Heart left ventricle (tissue), 16 donors: ENCODE data around the gene DIRAS1. TPM values are rescaled to one million over a fixed set of nuclear protein-coding genes. Genes with fewer than 3 reads are reported as not detected.

Source experiments
- ATAC-seq, 4 donors: fragments of 200-7000 bp; cut with Tn5 transposase; one replicate each; pipeline ENCODE4 v1.9.1; 2020 to 2022; ENCODE audit warnings: moderate library complexity in 4 of 4, mild to moderate bottlenecking in 3 of 4, moderate number of reproducible peaks in 1 of 4
- DNase-seq, 5 donors: peaks; one replicate each; pipeline ENCODE4 v3.0.0-alpha.2; 2020
- H3K27ac ChIP-seq, 12 donors: fragments of 200-600 bp; sonication (generic) in 4 of 12; one replicate each; pipeline versions ENCODE4 v1.5.0 to v1.8.0; 2016 to 2022; ENCODE audit warnings: mild to moderate bottlenecking in 2 of 12
- H3K27me3 ChIP-seq, 9 donors: fragments of 200-600 bp; sonication (generic) in 2 of 9; one replicate each; pipeline versions ENCODE4 v1.5.1 to v1.8.0; 2016 to 2022; ENCODE audit warnings: mild to moderate bottlenecking in 3 of 9
- H3K36me3 ChIP-seq, 9 donors: fragments of 200-600 bp; sonication (generic) in 2 of 9; one replicate each; pipeline versions ENCODE4 v1.5.0 to v1.8.0; 2018 to 2022; ENCODE audit warnings: mild to moderate bottlenecking in 2 of 9
- H3K4me1 ChIP-seq, 12 donors: fragments of 200-600 bp; sonication (generic) in 4 of 12; one replicate each; pipeline versions ENCODE4 v1.5.0 to v1.8.0; 2016 to 2022; ENCODE audit warnings: mild to moderate bottlenecking in 3 of 12
- H3K4me3 ChIP-seq, 12 donors: fragments of 200-600 bp; sonication (generic) in 4 of 12; one replicate each; pipeline versions ENCODE4 v1.5.0 to v1.8.0; 2017 to 2022; ENCODE audit warnings: mild to moderate bottlenecking in 9 of 12, moderate library complexity in 4 of 12
- H3K9me3 ChIP-seq, 12 donors: fragments of 200-600 bp; sonication (generic) in 4 of 12; one replicate each; pipeline versions ENCODE4 v1.5.0 to v1.8.0; 2016 to 2022; ENCODE audit warnings: mild to moderate bottlenecking in 1 of 12
- CTCF ChIP-seq, 12 donors: fragments of 200-600 bp; sonication (generic) in 4 of 12; IDR thresholded peaks; one replicate each; pipeline versions ENCODE4 v1.5.0 to v1.8.0; 2018 to 2022; ENCODE audit warnings: antibody characterized with exemption in 12 of 12, mild to moderate bottlenecking in 5 of 12
- POLR2A ChIP-seq, 2 donors: fragments of 450-650 bp; IDR thresholded peaks; one replicate each; pipeline ENCODE4 v1.6.1; 2017; ENCODE audit warnings: antibody characterized with exemption in 2 of 2, mild to moderate bottlenecking in 2 of 2, moderate library complexity in 2 of 2
- WGBS, 4 donors: extraction: QIAGEN DNeasy Blood & Tissue Kit in 2 of 4; methylation state at CpG; one replicate each; pipeline versions ENCODE4 v1.1.5 to v1.1.7; 2013 to 2018; 5-methylcytosine and 5-hydroxymethylcytosine counted together
- intact Hi-C, 10 donors: fragments of 100-400 bp; cut with DNase I; formaldehyde crosslinking; loops; one replicate each; pipeline versions ENCODE4 v1.11.1 to v1.14.2; 2022
- polyA plus RNA-seq, 2 donors: library from polyadenylated mRNA; stranded (reverse); fragments of 200-250 nt; gene quantifications; one replicate each; pipeline ENCODE4 v1.2.3, GENCODE V29; 2013
- total RNA-seq, 9 donors: library from RNA; depleted of rRNA in 2 of 9; stranded (reverse); fragments of >200 nt in 2 of 9; fragmentation: NEBNext Ultra II Directional in 3 of 9; extraction: Animal tissue kit (Norgen Biotek cat#: 25700) in 3 of 9; gene quantifications; one replicate each; pipeline versions ENCODE4 v1.1.0 to v1.2.4, GENCODE V29; 2016 to 2023
- donor health status: ischemic (EF 13 %, LVEDD 7.1; RV severe dilation, severe dysfunction).
- donor health status: healthy with polysubstance abuse.
- donor health status: DM: no; HTN: yes; CAD: no.
- donor health status: DM: no; HTN: no; CAD: no.
- donor health status: ischemic (EF 25% LVEDD 6.9; RV normal size, moderate dysfunction).
- donor health status: ischemic (EF 25% LVEDD 5.7; RV mildly dilated, moderate dysfunction).
- donor health status: healthy.
- donor health status: DM: yes; HTN: yes; CAD: no.
- donor health status: ischemic (EF 35%, LVEDD 5.7; RV mildly dilated, moderate dysfunction).
- donor health status: nonischemic (EF 11% LVEDD 7.7; RV severe dilation, severe dysfunction).
- donor health status: DM: yes; HTN: yes; CAD: no.
- donor health status: PGD.
- donor health status: ischemic (EF 29% LVEDD 5.4; RV normal size, mild dysfunction).
- donor health status: nonischemic (EF 23%, LVEDD 6.1; RV moderate dilation, normal function).

The DIRAS1 gene
- total and polyA plus RNA-seq, 11 donors, result 77.4 to 191 (median 142) TPM

- Histone ChIP-seq H3K27ac (peak overlapping the region in 5 of 12 donors; percentile 10 to 78 (median 64)), H3K4me1 (no peaks in the 10 kb centered on the region), H3K9me3 (no peaks in the 10 kb centered on the region), H3K4me3 (no peak overlapping the region), H3K27me3 (no peaks in the 10 kb centered on the region), H3K36me3 (peaks cover 0 to 3% (median 0%) of the 10 kb centered on the region in 9 donors)
- DNase-seq (no peak), ATAC-seq (no peak)
- 82 to 86% (median 84%) methylated on average over 17 of the region's 17 CpGs for WGBS, 4 donors
- TF ChIP-seq POLR2A (IDR thresholded peaks at IDR 0.05) (no peak), CTCF (IDR thresholded peaks at IDR 0.05) (no peak)
- intact Hi-C loops, result no loop called here
Measured at GRCh38 chr19:2686360-2686759, 34.8 kb downstream of the DIRAS1 start.

- no peak overlapping the region for H3K4me3 ChIP-seq
- intact Hi-C loops, result no loop called here
- 87 to 93% (median 92%) methylated on average over 6 of the region's 6 CpGs for WGBS, 4 donors
- peak overlapping the region in 10 of 12 donors; percentile 10 to 78 (median 63) for H3K27ac ChIP-seq
- TF ChIP-seq CTCF (IDR thresholded peaks at IDR 0.05), result no peak
- TF ChIP-seq POLR2A (IDR thresholded peaks at IDR 0.05), result no peak
- H3K36me3 ChIP-seq, result peaks cover 0 to 5% (median 0%) of the 10 kb centered on the region in 9 donors
- H3K9me3 ChIP-seq, result no peaks in the 10 kb centered on the region
- no peaks in the 10 kb centered on the region for H3K4me1 ChIP-seq
- ATAC-seq (no peak), DNase-seq (no peak)
- no peaks in the 10 kb centered on the region for H3K27me3 ChIP-seq
Measured at GRCh38 chr19:2685204-2685704, 35.9 kb downstream of the DIRAS1 start.

- H3K27ac ChIP-seq, result no peak overlapping the region
- intact Hi-C loops, result no loop called here
- no peaks in the 10 kb centered on the region for H3K4me1 ChIP-seq
- no peak for TF ChIP-seq CTCF (IDR thresholded peaks at IDR 0.05)
- no peak for TF ChIP-seq POLR2A (IDR thresholded peaks at IDR 0.05)
- H3K9me3 ChIP-seq, result no peaks in the 10 kb centered on the region
- 81 to 87% (median 81%) methylated on average over 20 of the region's 20 CpGs for WGBS, 4 donors
- DNase-seq, result no peak
- H3K36me3 ChIP-seq, result peaks cover 0 to 5% (median 0%) of the 10 kb centered on the region in 9 donors
- no peak for ATAC-seq
- H3K27me3 ChIP-seq, result no peaks in the 10 kb centered on the region
- no peak overlapping the region for H3K4me3 ChIP-seq
Measured at GRCh38 chr19:2683430-2684003, 37.7 kb downstream of the DIRAS1 start.

GRCh38 chr19:2680808-2681207 lies 40.4 kb downstream of the DIRAS1 start:
- H3K4me1 ChIP-seq, result peaks cover 0 to 8% (median 2%) of the 10 kb centered on the region in 12 donors
- no peak for ATAC-seq
- peaks cover 0 to 5% (median 0%) of the 10 kb centered on the region in 9 donors for H3K36me3 ChIP-seq
- H3K4me3 ChIP-seq, result no peak overlapping the region
- no peak for DNase-seq
- H3K27me3 ChIP-seq, result no peaks in the 10 kb centered on the region
- 83 to 92% (median 89%) methylated on average over 11 of the region's 11 CpGs for WGBS, 4 donors
- H3K9me3 ChIP-seq, result no peaks in the 10 kb centered on the region
- intact Hi-C loops, result no loop called here
- no peak overlapping the region for H3K27ac ChIP-seq
- TF ChIP-seq CTCF (IDR thresholded peaks at IDR 0.05) (no peak), POLR2A (IDR thresholded peaks at IDR 0.05) (no peak)
